ENCODE measurements around the gene DNAJC22. TPM values are rescaled to one million over a fixed set of nuclear protein-coding genes. Genes with fewer than 3 reads are reported as not detected.
A peak's percentile ranks its signal among the peaks of the same experiment; 100 is the strongest.

Gene DNAJC22
- total and polyA plus RNA-seq, 9 of the 15 experiments (the other 6 are each of a cell fraction or from before 2014, with no cell fraction given), result 0.10 to 1.2 (median 0.47) TPM

- POLR2A ChIA-PET, result interaction anchor here (0.5 to 3.1 kb wide), 4 partner anchors 10 to 356 kb away, joined by 3 to 27 read pairs (median 7); partner anchors contain the start of gene TUBA1C
These were observed 5.5 kb upstream of the DNAJC22 start for GRCh38 chr12:49340971-49341776.

More at GRCh38 chr12:49340971-49341776, 5.5 kb upstream of the DNAJC22 start:
- H3K9me1 ChIP-seq (ENCODE audit: control insufficient read depth, insufficient read depth, low read length), result no peaks in the 10 kb centered on the region
- no peak for DNase-seq (ENCODE audit: extremely low read depth in 1 of 4, low spot score in 3 of 4)
- FAIRE-seq, result peak; percentile 35
- H3K27ac ChIP-seq (ENCODE audit: extremely low read depth, low read depth, low read length), result no peak overlapping the region
- CTCF ChIA-PET (ENCODE audit: low intra/inter-chr PET ratio), result interaction anchor here (1.2 to 2.9 kb wide), 4 partner anchors 10 to 251 kb away, joined by 6 to 49 read pairs (median 10); no protein-coding TSS in a partner anchor
- H3K9me3 ChIP-seq (replicated peaks; ENCODE audit: control insufficient read depth, insufficient read depth, low read depth, low read length), result no peaks in the 10 kb centered on the region
- peaks cover 21 to 62% of the 10 kb centered on the region in 2 experiments for H3K4me1 ChIP-seq (replicated peaks in 1 of 2; ENCODE audit: control insufficient read depth in 2 of 2, insufficient read depth in 2 of 2, low read length in 2 of 2)
- intact Hi-C loops (cut with micrococcal nuclease), result loop anchor here (10.0 kb wide), 2 partner anchors 276 to 366 kb away; partner anchors contain the start of genes KMT2D, RHEBL1, WNT1 and WNT10B
- 56% methylated on average over 11 of the region's 14 CpGs for WGBS (ENCODE audit: insufficient coverage, low coverage, missing lambda C conversion rate)
- ATAC-seq, result no peak
- BruUV-seq (replicated peaks), result no TSS peak
- no peak overlapping the region for H3K4me2 ChIP-seq (ENCODE audit: insufficient read depth, low read length)
- no peaks in the 10 kb centered on the region for H3K79me2 ChIP-seq (ENCODE audit: control insufficient read depth, insufficient read depth, low read length)
- H3K36me3 ChIP-seq (ENCODE audit: control insufficient read depth, insufficient read depth, low read length), result no peaks in the 10 kb centered on the region
- H3K27me3 ChIP-seq (ENCODE audit: control insufficient read depth in 2 of 2, insufficient read depth in 2 of 2, low read length in 2 of 2), result peaks cover 13 to 17% of the 10 kb centered on the region in 2 experiments; a peak in 4 of 5 replicates
- no peak overlapping the region for H3K9ac ChIP-seq (ENCODE audit: insufficient read depth in 1 of 2, low read depth in 2 of 2, low read length in 2 of 2)
- H2AFZ ChIP-seq (ENCODE audit: low read depth, low read length), result 0 out of 2 replicates have a peak overlapping the region, but pooled peaks have one; percentile 16
- no peak overlapping the region for H3K4me3 ChIP-seq
- in situ Hi-C loops (cut with MboI), result no loop called here
- TF ChIP-seq EP400 (IDR thresholded peaks at IDR 0.05), result no peak
- no peak for TF ChIP-seq ELF1 (tag; IDR thresholded peaks at IDR 0.05)
- no peak for TF ChIP-seq TEAD2 (tag; IDR thresholded peaks at IDR 0.05)
- TF ChIP-seq TOE1 (IDR thresholded peaks at IDR 0.05; ENCODE audit: borderline replicate concordance), result no peak
- TF ChIP-seq TOE1 (CRISPR knock-in tag; IDR thresholded peaks at IDR 0.05; ENCODE audit: borderline replicate concordance, low read depth), result no peak
- no peak for TF ChIP-seq RBM22 (IDR thresholded peaks at IDR 0.05; ENCODE audit: low read depth, low read length, poor library complexity, severe bottlenecking)
- no peak for TF ChIP-seq MTA2 (IDR thresholded peaks at IDR 0.05; ENCODE audit: low read depth)
- TF ChIP-seq FOXJ3 (CRISPR knock-in tag; IDR thresholded peaks at IDR 0.05), result no peak
- no peak for TF ChIP-seq BRF2 (IDR thresholded peaks at IDR 0.05; ENCODE audit: borderline replicate concordance, insufficient read depth, insufficient read length)
- TF ChIP-seq TCFL5 (CRISPR knock-in tag; conservative IDR thresholded peaks at IDR 0.05), result no peak
- TF ChIP-seq SMARCE1 (IDR thresholded peaks at IDR 0.05), result no peak
- no peak for TF ChIP-seq MIER1 (IDR thresholded peaks at IDR 0.05; ENCODE audit: low read depth)
- no peak for TF ChIP-seq IRF2 (CRISPR knock-in tag; IDR thresholded peaks at IDR 0.05)
- no peak for TF ChIP-seq HOXB6 (CRISPR knock-in tag; IDR thresholded peaks at IDR 0.05; ENCODE audit: borderline replicate concordance)
- H4K20me1 ChIP-seq (replicated peaks; ENCODE audit: control insufficient read depth, insufficient read depth, low read length), result peaks cover 2% of the 10 kb centered on the region; the same call in 1 of the 2 replicates
